Measurements from ENCODE around the gene CCL2. TPM values are rescaled to one million over a fixed set of nuclear protein-coding genes. Genes with fewer than 3 reads are reported as not detected.

The CCL2 gene
- total and polyA plus RNA-seq, 2 experiments from 2014 or later: 1.5 to 18.5 TPM

GRCh38 chr17:34237458-34237857, 17.6 kb upstream of the CCL2 start (continued):
- no peak for TF ChIP-seq ZNF462 (CRISPR knock-in tag; IDR thresholded peaks at IDR 0.05)
- TF ChIP-seq EZH2 (IDR thresholded peaks at IDR 0.05; ENCODE audit: low read depth, unreplicated experiment): no peak
- TF ChIP-seq CTCF (conservative IDR thresholded peaks at IDR 0.05; ENCODE audit: low read depth in 2 of 2): no peak
- TF ChIP-seq POLR2AphosphoS5 (IDR thresholded peaks at IDR 0.05; ENCODE audit: low read depth): no peak
- no peak for TF ChIP-seq CREB1 (CRISPR knock-in tag; IDR thresholded peaks at IDR 0.05; ENCODE audit: low read depth)
- no peak for TF ChIP-seq EZH2phosphoT487 (IDR thresholded peaks at IDR 0.05; ENCODE audit: unreplicated experiment)
- no peak for TF ChIP-seq ZNF114 (CRISPR knock-in tag; IDR thresholded peaks at IDR 0.05)
- no peak for TF ChIP-seq NANOG (IDR thresholded peaks at IDR 0.05; ENCODE audit: borderline replicate concordance)

DNA sequence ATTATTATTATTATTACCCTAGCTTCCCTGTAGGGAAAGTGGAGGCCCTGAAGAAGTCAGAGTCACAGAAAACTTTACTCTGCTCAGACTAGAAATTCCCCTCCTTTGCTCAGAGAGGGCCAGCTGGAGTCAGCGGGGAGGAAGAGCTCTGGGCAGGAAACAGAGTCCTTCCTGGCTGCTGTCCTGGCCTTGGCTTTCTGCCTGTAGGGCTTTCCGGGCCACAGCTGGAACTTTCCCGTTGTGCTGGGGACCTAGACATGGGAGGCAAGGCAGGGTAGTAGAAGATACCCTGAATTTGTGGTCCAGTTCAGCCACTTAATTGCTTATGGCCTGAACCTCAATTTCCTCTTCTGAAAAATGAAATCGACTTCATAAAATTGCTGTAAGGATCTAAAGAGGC, 14.0 kb upstream of the CCL2 start:
- Mint-ChIP-seq H3K27ac (no peak overlapping the region), H3K36me3 (ENCODE audit: low read depth) (no peaks in the 10 kb centered on the region), H3K4me3 (no peak overlapping the region)
- TF ChIP-seq CREB1 (CRISPR knock-in tag; IDR thresholded peaks at IDR 0.05; ENCODE audit: low read depth) (no peak), EZH2phosphoT487 (IDR thresholded peaks at IDR 0.05; ENCODE audit: unreplicated experiment) (no peak), CTCF (conservative IDR thresholded peaks at IDR 0.05; ENCODE audit: low read depth in 2 of 2) (no peak), STAT1 (IDR thresholded peaks at IDR 0.05; ENCODE audit: unreplicated experiment) (no peak), JUNB (IDR thresholded peaks at IDR 0.05; ENCODE audit: unreplicated experiment) (no peak)

More for the DNA sequence above, 14.0 kb upstream of the CCL2 start:
- Histone ChIP-seq H3F3A (replicated peaks; ENCODE audit: low read depth) (no peaks in the 10 kb centered on the region), H3K4me3 (no peak overlapping the region), H2AFZ (no peak overlapping the region), H3K79me2 (replicated peaks; ENCODE audit: insufficient read depth) (no peaks in the 10 kb centered on the region), H3K27ac (ENCODE audit: low read depth) (no peak overlapping the region), H4K20me1 (replicated peaks; ENCODE audit: insufficient read depth) (no peaks in the 10 kb centered on the region), H3K27me3 (ENCODE audit: insufficient read depth) (no peaks in the 10 kb centered on the region), H3K4me1 (ENCODE audit: insufficient read depth) (peaks cover 14% of the 10 kb centered on the region), H3K9me2 (ENCODE audit: insufficient read depth) (peaks cover 9% of the 10 kb centered on the region; the same call in 1 of the 2 replicates), H3K36me3 (ENCODE audit: insufficient read depth) (no peaks in the 10 kb centered on the region), H3K4me2 (no peak overlapping the region)
- Mint-ChIP-seq H3K27me3 (ENCODE audit: insufficient read depth, low read depth, poor library complexity) (peaks cover 4% of the 10 kb centered on the region), H3K4me1 (peaks cover 13% of the 10 kb centered on the region), H3K9me3 (no peaks in the 10 kb centered on the region)
- no peak for ATAC-seq
- no peak for DNase-seq (ENCODE audit: low spot score)

All from GM23338 (cell line).